Ascending aorta (tissue), 2 donors: Measurements from ENCODE around the gene UPK1B. TPM values are rescaled to one million over a fixed set of nuclear protein-coding genes. Genes with fewer than 3 reads are reported as not detected.

Source experiments
- DNase-seq, 2 donors: peaks; one replicate each; pipeline ENCODE4 v3.0.0-alpha.2; 2019; ENCODE audit warnings: low spot score in 2 of 2
- H3K27ac ChIP-seq, 2 donors: fragments of 200-600 bp; sonication (generic); one replicate each; pipeline ENCODE4 v1.5.1; 2016 to 2017; ENCODE audit warnings: mild to moderate bottlenecking in 1 of 2
- H3K27me3 ChIP-seq: fragments of 200-600 bp; sonication (generic); one replicate; pipeline ENCODE4 v1.5.1; 2017
- H3K36me3 ChIP-seq, 2 donors: fragments of 200-600 bp; sonication (generic); one replicate each; pipeline ENCODE4 v1.5.1; 2016
- H3K4me1 ChIP-seq, 2 donors: fragments of 200-600 bp; sonication (generic); one replicate each; pipeline ENCODE4 v1.5.1; 2016 to 2017; ENCODE audit warnings: mild to moderate bottlenecking in 1 of 2
- H3K4me3 ChIP-seq, 2 donors: fragments of 200-600 bp; sonication (generic); one replicate each; pipeline ENCODE4 v1.5.1; 2016 to 2017; ENCODE audit warnings: mild to moderate bottlenecking in 1 of 2
- H3K9me3 ChIP-seq, 2 donors: fragments of 200-600 bp; sonication (generic); one replicate each; pipeline ENCODE4 v1.5.1; 2016
- intact Hi-C: fragments of 100-400 bp; cut with DNase I; formaldehyde crosslinking; loops from one replicate; pipeline ENCODE4 v1.15.1; 2023
- total RNA-seq: library from RNA; depleted of rRNA; stranded (reverse); fragments of >200 nt; gene quantifications from one replicate; pipeline ENCODE4 v1.1.0, GENCODE V29; 2016
- TF ChIP-seq, protein P1 (sequence below), 3 experiments: fragments of 200-600 bp in 2 of 3; fragments of 450-650 bp in 1 of 3; sonication (generic) in 2 of 3; IDR thresholded peaks; one replicate each; pipeline ENCODE4 v1.5.1; 2016 to 2019; ENCODE audit warnings: antibody characterized with exemption in 3 of 3, mild to moderate bottlenecking in 1 of 3, moderate library complexity in 1 of 3

UPK1B gene
- total RNA-seq, 1 donor from 2014 or later: not detected

DNA sequence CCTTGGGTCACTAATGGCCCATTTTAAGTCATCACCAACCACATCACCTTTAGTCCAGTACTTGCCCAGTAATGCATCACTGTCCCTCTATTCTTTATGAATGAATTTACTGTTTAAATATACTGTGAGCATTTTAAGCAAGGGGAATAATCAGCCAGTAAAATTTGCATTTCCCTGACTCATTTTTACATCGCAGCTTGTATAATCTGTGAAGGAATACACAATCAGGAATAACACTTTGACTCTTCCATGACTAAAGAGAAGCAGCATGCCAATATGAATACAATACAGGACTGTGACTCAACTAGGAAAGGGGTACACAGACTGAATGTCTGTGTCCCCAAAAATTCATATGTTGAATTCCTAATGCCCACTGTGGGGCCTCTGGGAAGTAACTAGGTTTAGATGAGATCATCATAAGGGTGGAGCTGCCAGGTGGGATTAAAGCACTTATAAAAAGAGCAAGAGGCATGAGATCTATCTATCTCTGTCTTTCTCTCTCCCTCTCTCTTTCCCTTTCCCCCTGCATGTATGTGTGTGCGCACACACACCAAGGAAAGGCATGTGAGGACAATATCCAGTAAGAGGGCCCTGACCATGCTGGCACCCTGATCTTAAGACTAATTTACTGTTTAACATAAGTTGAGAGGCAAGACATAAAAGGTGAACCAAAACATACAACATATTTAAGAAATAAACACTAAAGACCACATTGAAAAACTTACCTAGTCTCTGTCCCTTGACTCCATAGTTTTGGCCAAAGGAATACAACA, 55.2 kb downstream of the UPK1B start:
- TF ChIP-seq, protein P1, sequence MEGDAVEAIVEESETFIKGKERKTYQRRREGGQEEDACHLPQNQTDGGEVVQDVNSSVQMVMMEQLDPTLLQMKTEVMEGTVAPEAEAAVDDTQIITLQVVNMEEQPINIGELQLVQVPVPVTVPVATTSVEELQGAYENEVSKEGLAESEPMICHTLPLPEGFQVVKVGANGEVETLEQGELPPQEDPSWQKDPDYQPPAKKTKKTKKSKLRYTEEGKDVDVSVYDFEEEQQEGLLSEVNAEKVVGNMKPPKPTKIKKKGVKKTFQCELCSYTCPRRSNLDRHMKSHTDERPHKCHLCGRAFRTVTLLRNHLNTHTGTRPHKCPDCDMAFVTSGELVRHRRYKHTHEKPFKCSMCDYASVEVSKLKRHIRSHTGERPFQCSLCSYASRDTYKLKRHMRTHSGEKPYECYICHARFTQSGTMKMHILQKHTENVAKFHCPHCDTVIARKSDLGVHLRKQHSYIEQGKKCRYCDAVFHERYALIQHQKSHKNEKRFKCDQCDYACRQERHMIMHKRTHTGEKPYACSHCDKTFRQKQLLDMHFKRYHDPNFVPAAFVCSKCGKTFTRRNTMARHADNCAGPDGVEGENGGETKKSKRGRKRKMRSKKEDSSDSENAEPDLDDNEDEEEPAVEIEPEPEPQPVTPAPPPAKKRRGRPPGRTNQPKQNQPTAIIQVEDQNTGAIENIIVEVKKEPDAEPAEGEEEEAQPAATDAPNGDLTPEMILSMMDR (IDR thresholded peaks at IDR 0.05): no peak
- no peaks in the 10 kb centered on the region for H3K27me3 ChIP-seq
- H3K27ac ChIP-seq: no peak overlapping the region
- peaks cover 41 to 64% of the 10 kb centered on the region in 2 donors for H3K36me3 ChIP-seq
- H3K4me1 ChIP-seq: no peaks in the 10 kb centered on the region
- DNase-seq: no peak
- H3K4me3 ChIP-seq: no peak overlapping the region
- intact Hi-C loops: no loop called here
- H3K9me3 ChIP-seq: no peaks in the 10 kb centered on the region

GRCh38 chr3:119229190-119229589, 55.8 kb downstream of the UPK1B start:
- Histone ChIP-seq H3K4me3 (no peak overlapping the region), H3K9me3 (no peaks in the 10 kb centered on the region)

GRCh38 chr3:119230071-119230470, 56.7 kb downstream of the UPK1B start:
- intact Hi-C loops: no loop called here
- DNase-seq: no peak
- H3K4me3 ChIP-seq: no peak overlapping the region
- no peaks in the 10 kb centered on the region for H3K27me3 ChIP-seq
- no peaks in the 10 kb centered on the region for H3K9me3 ChIP-seq
- peaks cover 0 to 6% of the 10 kb centered on the region in 2 donors for H3K4me1 ChIP-seq
- no peak overlapping the region for H3K27ac ChIP-seq
- peaks cover 41 to 62% of the 10 kb centered on the region in 2 donors for H3K36me3 ChIP-seq
- TF ChIP-seq, protein P1 (IDR thresholded peaks at IDR 0.05): no peak

More at GRCh38 chr3:119229190-119229589, 55.8 kb downstream of the UPK1B start:
- H3K4me1 ChIP-seq: peaks cover 0 to 2% of the 10 kb centered on the region in 2 donors
- no peak for DNase-seq
- intact Hi-C loops: no loop called here
- H3K36me3 ChIP-seq: peaks cover 41 to 62% of the 10 kb centered on the region in 2 donors
- TF ChIP-seq, protein P1 (IDR thresholded peaks at IDR 0.05): no peak
- no peak overlapping the region for H3K27ac ChIP-seq
- no peaks in the 10 kb centered on the region for H3K27me3 ChIP-seq

GRCh38 chr3:119230745-119231144, 57.3 kb downstream of the UPK1B start:
- Histone ChIP-seq H3K36me3 (peaks cover 37 to 64% of the 10 kb centered on the region in 2 donors), H3K27me3 (no peaks in the 10 kb centered on the region), H3K4me1 (peaks cover 0 to 9% of the 10 kb centered on the region in 2 donors), H3K4me3 (no peak overlapping the region), H3K9me3 (no peaks in the 10 kb centered on the region), H3K27ac (no peak overlapping the region)
- intact Hi-C loops: no loop called here
- DNase-seq: no peak
- TF ChIP-seq, protein P1 (IDR thresholded peaks at IDR 0.05): no peak

- H3K27me3 ChIP-seq: no peaks in the 10 kb centered on the region
- intact Hi-C loops: no loop called here
- TF ChIP-seq, protein P1 (IDR thresholded peaks at IDR 0.05): no peak
- H3K36me3 ChIP-seq: peaks cover 11 to 44% of the 10 kb centered on the region in 2 donors
- H3K9me3 ChIP-seq: no peaks in the 10 kb centered on the region
- DNase-seq: no peak
- no peak overlapping the region for H3K4me3 ChIP-seq
- H3K27ac ChIP-seq: peak overlapping the region; percentile 20 to 36
- H3K4me1 ChIP-seq: peaks cover 0 to 14% of the 10 kb centered on the region in 2 donors
Observed at GRCh38 chr3:119234610-119235009, 61.2 kb downstream of the UPK1B start.
